PC-3 (cell line): Measurements from ENCODE around the gene KRT25. TPM values are rescaled to one million over a fixed set of nuclear protein-coding genes. Genes with fewer than 3 reads are reported as not detected.

Source experiments
- ATAC-seq: fragments of 200-7000 bp; cut with Tn5 transposase; 2 replicates; pipeline ENCODE4 v1.9.1; 2020; ENCODE audit warnings: mild to moderate bottlenecking, moderate library complexity
- BruUV-seq: library from RNA; stranded (reverse); fragments of 400-500 nt; replicated peaks from 2 replicates; lab custom pipeline; 2021; lab: Mats Ljungman, UMichigan
- CTCF ChIA-PET: fragments of 300-600 bp; sonication (Branson Sonifier 250); formaldehyde crosslinking; loops from one replicate; lab custom pipeline; 2022; ENCODE audit warnings: antibody characterized with exemption; lab: Charles Lee
- POLR2A ChIA-PET: fragments of 300-600 bp; sonication (Branson Sonifier 250); formaldehyde crosslinking; loops from one replicate; lab custom pipeline; 2022; ENCODE audit warnings: antibody characterized with exemption; ENCODE audit not compliant: unreplicated experiment; lab: Charles Lee
- DNase-seq: peaks from one replicate; pipeline ENCODE4 v3.0.0-alpha.2; 2015
- H2AFZ ChIP-seq: fragments of 300-600 bp; sonication (generic); 2 replicates; pipeline ENCODE4 v1.6.0; 2016; ENCODE audit warnings: antibody characterized with exemption, low read length
- H3F3A ChIP-seq: fragments of 300-600 bp; sonication (generic); one replicate; pipeline ENCODE4 v1.6.0; 2017; ENCODE audit warnings: antibody characterized with exemption, low read length, control low read depth, mild to moderate bottlenecking; ENCODE audit not compliant: unreplicated experiment
- H3K27ac ChIP-seq: fragments of 300-600 bp; sonication (generic); 2 replicates; pipeline ENCODE4 v1.5.1; 2016; ENCODE audit warnings: mild to moderate bottlenecking, low read length
- H3K27me3 ChIP-seq: fragments of 300-600 bp; sonication (generic); 2 replicates; pipeline ENCODE4 v1.6.1; 2016; ENCODE audit warnings: low read length, mixed read lengths
- H3K36me3 ChIP-seq: fragments of 300-600 bp; sonication (generic); 2 replicates; pipeline ENCODE4 v1.6.1; 2016; ENCODE audit warnings: low read depth, mixed run types, low read length, mixed read lengths
- H3K4me1 ChIP-seq: fragments of 300-600 bp; sonication (generic); 2 replicates; pipeline ENCODE4 v1.5.1; 2016; ENCODE audit warnings: low read length; ENCODE audit not compliant: insufficient read depth
- H3K4me2 ChIP-seq: fragments of 300-600 bp; sonication (generic); 2 replicates; pipeline ENCODE4 v1.6.0; 2016; ENCODE audit warnings: low read length
- H3K4me3 ChIP-seq: fragments of 300-600 bp; sonication (generic); 2 replicates; pipeline ENCODE4 v1.5.1; 2016; ENCODE audit warnings: mild to moderate bottlenecking, low read length, mixed read lengths
- H3K79me2 ChIP-seq: fragments of 300-600 bp; sonication (generic); 2 replicates; pipeline ENCODE4 v1.6.1; 2017; ENCODE audit warnings: low read length, mixed read lengths
- H3K9ac ChIP-seq: fragments of 300-600 bp; sonication (generic); 2 replicates; pipeline ENCODE4 v1.6.0; 2016; ENCODE audit warnings: mild to moderate bottlenecking, low read length
- H3K9me2 ChIP-seq: fragments of 300-600 bp; sonication (generic); replicated peaks from 2 replicates; pipeline ENCODE4 v1.6.1; 2016; ENCODE audit warnings: mixed run types, low read length, mixed read lengths
- H3K9me3 ChIP-seq: fragments of 300-600 bp; sonication (generic); 2 replicates; pipeline ENCODE4 v1.6.1; 2016; ENCODE audit warnings: low read length, mixed read lengths
- H4K20me1 ChIP-seq: fragments of 300-600 bp; sonication (generic); 2 replicates; pipeline ENCODE4 v1.6.1; 2016; ENCODE audit warnings: low read length, mixed read lengths
- EZH2 ChIP-seq: fragments of 300-600 bp; sonication (generic); IDR thresholded peaks from one replicate; pipeline ENCODE4 v1.6.1; 2017; ENCODE audit warnings: antibody characterized with exemption, mild to moderate bottlenecking, low read length; ENCODE audit not compliant: unreplicated experiment
- EZH2phosphoT487 ChIP-seq: fragments of 300-600 bp; sonication (generic); IDR thresholded peaks from 2 replicates; pipeline ENCODE4 v1.6.1; 2018; ENCODE audit warnings: mild to moderate bottlenecking, antibody characterized with exemption, low read length, borderline replicate concordance
- intact Hi-C: fragments of 100-400 bp; cut with micrococcal nuclease; formaldehyde crosslinking; loops from 2 replicates; pipeline ENCODE4 v1.9.0; 2023
- total RNA-seq: library from RNA; depleted of rRNA; stranded (reverse); fragments of >200 nt; gene quantifications from 2 replicates; pipeline ENCODE4 v1.2.3, GENCODE V29; 2014
- TF ChIP-seq, protein P1 (sequence below): fragments of 300-600 bp; sonication (generic); conservative IDR thresholded peaks from 2 replicates; pipeline ENCODE4 v1.5.1; 2017; ENCODE audit warnings: antibody characterized with exemption, low read depth, mild to moderate bottlenecking, low read length

Gene KRT25
- total RNA-seq, 1 experiment from 2014 or later, result not detected

GRCh38 chr17:40760105-40761016 is 5.2 kb upstream of the KRT25 start:
- Histone ChIP-seq H2AFZ (no peak overlapping the region), H3K4me2 (no peak overlapping the region), H3K27me3 (no peaks in the 10 kb centered on the region), H3K9ac (no peak overlapping the region), H3K79me2 (no peaks in the 10 kb centered on the region), H3K9me3 (peaks cover 9% of the 10 kb centered on the region; the same call in 1 of the 2 replicates), H3K4me1 (no peaks in the 10 kb centered on the region), H3K9me2 (no peaks in the 10 kb centered on the region), H3K4me3 (no peak overlapping the region), H3K36me3 (no peaks in the 10 kb centered on the region), H4K20me1 (no peaks in the 10 kb centered on the region), H3F3A (no peaks in the 10 kb centered on the region), H3K27ac (no peak overlapping the region)
- DNase-seq, result no peak
- BruUV-seq, result no TSS peak
- intact Hi-C loops, result no loop called here
- POLR2A ChIA-PET, result no interaction called here
- CTCF ChIA-PET, result no interaction called here
- ATAC-seq, result no peak
- TF ChIP-seq EZH2 (no peak), EZH2phosphoT487 (no peak)
- TF ChIP-seq, protein P1, sequence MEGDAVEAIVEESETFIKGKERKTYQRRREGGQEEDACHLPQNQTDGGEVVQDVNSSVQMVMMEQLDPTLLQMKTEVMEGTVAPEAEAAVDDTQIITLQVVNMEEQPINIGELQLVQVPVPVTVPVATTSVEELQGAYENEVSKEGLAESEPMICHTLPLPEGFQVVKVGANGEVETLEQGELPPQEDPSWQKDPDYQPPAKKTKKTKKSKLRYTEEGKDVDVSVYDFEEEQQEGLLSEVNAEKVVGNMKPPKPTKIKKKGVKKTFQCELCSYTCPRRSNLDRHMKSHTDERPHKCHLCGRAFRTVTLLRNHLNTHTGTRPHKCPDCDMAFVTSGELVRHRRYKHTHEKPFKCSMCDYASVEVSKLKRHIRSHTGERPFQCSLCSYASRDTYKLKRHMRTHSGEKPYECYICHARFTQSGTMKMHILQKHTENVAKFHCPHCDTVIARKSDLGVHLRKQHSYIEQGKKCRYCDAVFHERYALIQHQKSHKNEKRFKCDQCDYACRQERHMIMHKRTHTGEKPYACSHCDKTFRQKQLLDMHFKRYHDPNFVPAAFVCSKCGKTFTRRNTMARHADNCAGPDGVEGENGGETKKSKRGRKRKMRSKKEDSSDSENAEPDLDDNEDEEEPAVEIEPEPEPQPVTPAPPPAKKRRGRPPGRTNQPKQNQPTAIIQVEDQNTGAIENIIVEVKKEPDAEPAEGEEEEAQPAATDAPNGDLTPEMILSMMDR, result no peak

- no peaks in the 10 kb centered on the region for H3K9me2 ChIP-seq
- no peak for TF ChIP-seq EZH2phosphoT487
- TF ChIP-seq, protein P1, result no peak
- no peak for TF ChIP-seq EZH2
- no peaks in the 10 kb centered on the region for H3K79me2 ChIP-seq
- no peaks in the 10 kb centered on the region for H3K27me3 ChIP-seq
- BruUV-seq, result no TSS peak
- H3K4me1 ChIP-seq, result no peaks in the 10 kb centered on the region
- H3K9ac ChIP-seq, result no peak overlapping the region
- ChIA-PET CTCF (no interaction called here), POLR2A (no interaction called here)
- ATAC-seq (no peak), DNase-seq (no peak)
- H4K20me1 ChIP-seq, result no peaks in the 10 kb centered on the region
- no peak overlapping the region for H2AFZ ChIP-seq
- H3K36me3 ChIP-seq, result no peaks in the 10 kb centered on the region
- H3F3A ChIP-seq, result no peaks in the 10 kb centered on the region
- no peak overlapping the region for H3K4me3 ChIP-seq
- intact Hi-C loops, result no loop called here
- H3K9me3 ChIP-seq, result no peaks in the 10 kb centered on the region
- no peak overlapping the region for H3K27ac ChIP-seq
- no peak overlapping the region for H3K4me2 ChIP-seq
Observed at GRCh38 chr17:40753804-40754203, 1.3 kb downstream of the KRT25 start.

DNA sequence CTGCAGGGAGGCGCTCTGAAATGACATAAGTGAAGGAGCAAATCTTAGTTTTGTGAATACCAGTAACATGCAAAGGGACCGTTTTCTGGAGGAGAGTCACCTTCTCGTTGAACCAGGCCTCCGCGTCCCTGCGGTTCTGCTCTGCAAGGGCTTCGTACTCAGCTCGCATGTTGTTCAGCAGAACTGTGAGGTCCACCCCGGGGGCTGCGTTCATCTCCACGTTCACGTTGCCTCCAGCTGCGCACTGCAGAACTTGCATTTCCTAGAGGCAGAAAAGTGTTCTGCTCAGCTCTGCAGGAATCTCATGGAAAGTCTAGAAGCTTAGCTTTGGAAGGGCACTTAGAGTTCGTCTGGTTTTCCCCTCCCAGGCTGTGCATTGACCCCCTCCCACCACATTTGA is 4.1 kb downstream of the KRT25 start:
- no peaks in the 10 kb centered on the region for H3K36me3 ChIP-seq
- no TSS peak for BruUV-seq
- H3K9ac ChIP-seq, result no peak overlapping the region
- no peak overlapping the region for H3K4me3 ChIP-seq
- no peak for DNase-seq
- intact Hi-C loops, result no loop called here
- H3K4me1 ChIP-seq, result no peaks in the 10 kb centered on the region
- no peak overlapping the region for H3K4me2 ChIP-seq
- H2AFZ ChIP-seq, result no peak overlapping the region
- no peak for TF ChIP-seq EZH2
- no peak for TF ChIP-seq EZH2phosphoT487
- TF ChIP-seq, protein P1, result no peak
- ChIA-PET CTCF (no interaction called here), POLR2A (no interaction called here)
- H3F3A ChIP-seq, result no peaks in the 10 kb centered on the region
- H3K79me2 ChIP-seq, result no peaks in the 10 kb centered on the region
- no peaks in the 10 kb centered on the region for H3K9me3 ChIP-seq
- H3K9me2 ChIP-seq, result no peaks in the 10 kb centered on the region
- H4K20me1 ChIP-seq, result no peaks in the 10 kb centered on the region
- no peak for ATAC-seq
- H3K27me3 ChIP-seq, result no peaks in the 10 kb centered on the region
- H3K27ac ChIP-seq, result no peak overlapping the region
